ENCODE measurements around the gene TBC1D21.
"Not testable (repeated sequence)": the region's sequence is repeated elsewhere in the genome, so short reads cannot be mapped to it uniquely, and the experiment has no call there.

The TBC1D21 gene

DNA sequence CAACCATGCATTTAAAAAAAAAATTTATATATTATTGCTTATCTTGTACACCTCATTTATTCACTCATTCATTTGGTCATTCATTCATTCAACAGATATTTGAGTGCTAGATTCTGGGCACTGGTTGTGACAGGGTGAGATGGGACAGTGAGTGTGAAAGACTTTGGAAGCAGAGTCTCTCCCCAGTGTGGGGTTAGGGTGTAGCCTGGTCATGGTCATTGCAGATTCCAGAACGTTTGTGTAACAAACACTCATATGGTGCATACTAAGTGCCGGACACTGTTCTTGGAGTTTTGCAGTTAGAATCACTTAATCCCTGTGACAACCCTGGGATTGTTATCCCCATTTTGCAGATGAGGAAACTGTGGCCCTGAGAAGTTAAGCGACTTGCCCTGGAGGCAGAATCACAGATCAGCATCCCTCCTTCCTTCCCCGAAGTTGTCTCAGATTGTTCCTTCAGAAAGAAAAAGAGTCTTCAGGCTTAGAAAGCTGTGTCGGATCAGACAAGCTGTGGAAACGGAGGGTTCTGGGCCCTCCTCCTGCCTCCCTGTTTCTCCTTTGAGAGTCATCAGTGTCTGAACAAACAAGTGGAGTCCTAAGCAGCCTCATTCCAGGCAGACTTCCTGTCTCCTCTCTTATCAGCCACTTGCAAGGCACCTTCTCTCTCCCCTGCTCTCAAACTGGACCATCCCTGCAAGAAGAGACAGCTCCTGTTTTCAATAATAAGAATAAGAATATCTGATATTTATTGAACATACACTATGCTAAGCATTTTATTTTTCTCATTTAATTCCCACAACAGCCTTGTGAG is 59.2 kb downstream of the TBC1D21 start:
- no peaks in the 10 kb centered on the region for H3K9me3 ChIP-seq (ENCODE audit: control insufficient read depth in 2 of 2, low read length in 2 of 2)
- H3K9ac ChIP-seq (ENCODE audit: low read length in 2 of 2), result no peak overlapping the region
- no peaks in the 10 kb centered on the region for H3K27me3 ChIP-seq (ENCODE audit: control insufficient read depth in 1 of 2, insufficient read depth in 2 of 2, low read length in 2 of 2)
- peaks cover 0 to 10% of the 10 kb centered on the region in 2 donors for H3K36me3 ChIP-seq (ENCODE audit: control insufficient read depth in 2 of 2, insufficient read depth in 2 of 2, low read length in 2 of 2)
- no peak overlapping the region for H3K27ac ChIP-seq (ENCODE audit: low read length)
- H3K4me1 ChIP-seq (ENCODE audit: control insufficient read depth, insufficient read depth, low read length), result peaks cover 52% of the 10 kb centered on the region
- no peak overlapping the region for H3K4me3 ChIP-seq (ENCODE audit: low read length in 2 of 2)

DNA sequence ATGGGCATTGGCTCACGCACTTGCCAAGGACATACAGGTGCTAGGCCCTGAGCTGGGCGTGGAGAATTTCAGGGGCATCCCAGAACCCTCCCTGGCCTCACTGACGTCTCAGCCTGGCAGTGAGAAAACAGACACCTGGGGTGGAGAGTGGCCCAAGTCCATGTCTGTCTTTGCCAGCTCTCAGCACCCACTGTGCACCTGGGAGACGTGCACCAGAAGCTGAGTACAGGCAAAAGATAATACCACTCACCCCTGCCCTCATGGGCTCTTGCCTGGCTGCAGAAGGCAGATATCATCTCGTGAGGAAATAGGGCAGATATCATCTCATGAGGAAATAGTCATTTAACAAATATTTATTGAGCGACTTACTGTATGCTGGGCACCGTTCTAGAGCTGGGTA is 60.9 kb downstream of the TBC1D21 start:
- H3K4me1 ChIP-seq (ENCODE audit: control insufficient read depth, insufficient read depth, low read length), result peaks cover 43% of the 10 kb centered on the region
- peaks cover 0 to 10% of the 10 kb centered on the region in 2 donors for H3K36me3 ChIP-seq (ENCODE audit: control insufficient read depth in 2 of 2, insufficient read depth in 2 of 2, low read length in 2 of 2)
- H3K9me3 ChIP-seq (ENCODE audit: control insufficient read depth in 2 of 2, low read length in 2 of 2), result no peaks in the 10 kb centered on the region
- no peak overlapping the region for H3K9ac ChIP-seq (ENCODE audit: low read length in 2 of 2)
- H3K27ac ChIP-seq (ENCODE audit: low read length), result no peak overlapping the region
- H3K27me3 ChIP-seq (ENCODE audit: control insufficient read depth in 1 of 2, insufficient read depth in 2 of 2, low read length in 2 of 2), result no peaks in the 10 kb centered on the region
- H3K4me3 ChIP-seq (ENCODE audit: low read length in 2 of 2), result no peak overlapping the region

DNA sequence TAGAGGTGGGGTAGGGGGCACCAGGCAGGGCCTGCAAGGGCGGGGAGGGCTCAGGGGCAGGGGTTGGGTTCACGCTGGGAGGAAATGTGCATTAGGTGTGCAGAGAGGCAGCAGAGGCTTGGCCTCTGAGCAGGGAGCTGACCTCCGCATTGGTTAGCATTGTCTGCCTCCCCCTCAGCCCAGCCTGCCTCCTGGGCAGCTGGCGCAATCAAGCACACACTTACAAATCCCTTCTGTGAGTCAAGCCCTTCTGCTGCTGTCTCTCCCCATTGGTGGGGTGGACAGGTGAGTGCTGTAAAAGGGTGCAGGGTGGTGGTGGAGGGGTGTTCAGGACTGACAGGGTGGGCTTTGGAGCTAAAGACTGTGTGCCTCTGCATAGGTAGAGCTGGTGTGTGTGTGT is 62.2 kb downstream of the TBC1D21 start:
- Histone ChIP-seq H3K9me3 (ENCODE audit: control insufficient read depth in 2 of 2, low read length in 2 of 2) (no peaks in the 10 kb centered on the region), H3K9ac (ENCODE audit: low read length in 2 of 2) (no peak overlapping the region), H3K4me1 (ENCODE audit: control insufficient read depth, insufficient read depth, low read length) (peaks cover 36% of the 10 kb centered on the region), H3K36me3 (ENCODE audit: control insufficient read depth in 2 of 2, insufficient read depth in 2 of 2, low read length in 2 of 2) (peaks cover 0 to 12% of the 10 kb centered on the region in 2 donors), H3K4me3 (ENCODE audit: low read length in 2 of 2) (no peak overlapping the region), H3K27me3 (ENCODE audit: control insufficient read depth in 1 of 2, insufficient read depth in 2 of 2, low read length in 2 of 2) (no peaks in the 10 kb centered on the region), H3K27ac (ENCODE audit: low read length) (no peak overlapping the region)

DNA sequence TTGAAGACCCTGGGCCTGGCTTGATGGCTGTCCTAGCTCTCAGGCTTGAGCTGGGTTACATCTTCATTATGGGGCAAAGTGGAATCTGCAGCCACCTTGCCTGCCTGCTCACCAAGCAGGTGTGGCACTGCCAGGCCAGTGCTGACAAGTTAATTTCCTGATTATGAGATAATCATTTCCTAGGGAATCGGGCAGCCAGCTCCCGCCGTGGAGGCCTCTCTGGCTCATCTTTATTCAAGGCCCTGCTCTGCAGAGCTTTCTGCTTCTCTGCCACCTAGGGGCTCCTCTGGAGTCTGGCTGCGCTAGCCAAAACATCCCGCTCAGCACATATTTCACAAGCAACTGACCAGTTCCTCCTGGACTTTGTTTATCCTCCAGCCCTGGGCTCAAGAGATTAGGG is 62.8 kb downstream of the TBC1D21 start:
- H3K9ac ChIP-seq (ENCODE audit: low read length in 2 of 2), result no peak overlapping the region
- H3K27ac ChIP-seq (ENCODE audit: low read length), result no peak overlapping the region
- no peaks in the 10 kb centered on the region for H3K27me3 ChIP-seq (ENCODE audit: control insufficient read depth in 1 of 2, insufficient read depth in 2 of 2, low read length in 2 of 2)
- H3K36me3 ChIP-seq (ENCODE audit: control insufficient read depth in 2 of 2, insufficient read depth in 2 of 2, low read length in 2 of 2), result peaks cover 0 to 13% of the 10 kb centered on the region in 2 donors
- H3K4me1 ChIP-seq (ENCODE audit: control insufficient read depth, insufficient read depth, low read length), result peaks cover 36% of the 10 kb centered on the region
- no peaks in the 10 kb centered on the region for H3K9me3 ChIP-seq (ENCODE audit: control insufficient read depth in 2 of 2, low read length in 2 of 2)
- no peak overlapping the region for H3K4me3 ChIP-seq (ENCODE audit: low read length in 2 of 2)

- Histone ChIP-seq H3K27ac (ENCODE audit: low read length) (no peak overlapping the region), H3K4me3 (ENCODE audit: low read length in 2 of 2) (no peak overlapping the region), H3K9me3 (ENCODE audit: control insufficient read depth in 2 of 2, low read length in 2 of 2) (no peaks in the 10 kb centered on the region), H3K36me3 (ENCODE audit: control insufficient read depth in 2 of 2, insufficient read depth in 2 of 2, low read length in 2 of 2) (peaks cover 0 to 10% of the 10 kb centered on the region in 2 donors), H3K9ac (ENCODE audit: low read length in 2 of 2) (peak overlapping the region in 1 of 2 donors; percentile 29), H3K27me3 (ENCODE audit: control insufficient read depth in 1 of 2, insufficient read depth in 2 of 2, low read length in 2 of 2) (no peaks in the 10 kb centered on the region), H3K4me1 (ENCODE audit: control insufficient read depth, insufficient read depth, low read length) (peaks cover 31% of the 10 kb centered on the region)
Measured at GRCh38 chr15:73936588-73937290, 63.4 kb downstream of the TBC1D21 start.

DNA sequence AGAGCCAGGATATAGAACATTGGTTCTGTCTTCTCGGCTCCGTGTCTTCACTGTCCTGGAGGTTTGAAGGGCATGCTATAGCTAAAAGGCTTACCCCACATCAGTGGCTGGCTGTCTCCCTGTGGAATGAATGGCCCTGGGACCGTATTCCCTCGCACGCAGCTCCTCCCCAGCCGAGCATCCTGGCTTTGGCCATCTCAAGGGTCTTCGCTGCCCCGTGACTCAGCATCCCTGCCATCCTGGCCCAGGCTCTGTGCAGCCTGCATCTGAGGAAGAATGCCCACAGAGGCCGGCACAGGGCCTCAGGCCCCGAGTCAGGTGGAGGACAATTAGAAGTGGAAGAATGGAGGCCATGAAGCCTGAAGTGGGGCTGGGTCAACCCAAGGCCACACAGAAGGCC is 63.9 kb downstream of the TBC1D21 start:
- Histone ChIP-seq H3K27me3 (ENCODE audit: control insufficient read depth in 1 of 2, insufficient read depth in 2 of 2, low read length in 2 of 2) (no peaks in the 10 kb centered on the region), H3K27ac (ENCODE audit: low read length) (no peak overlapping the region), H3K9ac (ENCODE audit: low read length in 2 of 2) (no peak overlapping the region), H3K4me1 (ENCODE audit: control insufficient read depth, insufficient read depth, low read length) (peaks cover 32% of the 10 kb centered on the region), H3K4me3 (ENCODE audit: low read length in 2 of 2) (no peak overlapping the region), H3K9me3 (ENCODE audit: control insufficient read depth in 2 of 2, low read length in 2 of 2) (no peaks in the 10 kb centered on the region), H3K36me3 (ENCODE audit: control insufficient read depth in 2 of 2, insufficient read depth in 2 of 2, low read length in 2 of 2) (peaks cover 0 to 7% of the 10 kb centered on the region in 2 donors)

GRCh38 chr15:73937726-73938125 is 64.4 kb downstream of the TBC1D21 start:
- peaks cover 31% of the 10 kb centered on the region for H3K4me1 ChIP-seq (ENCODE audit: control insufficient read depth, insufficient read depth, low read length)
- H3K4me3 ChIP-seq (ENCODE audit: low read length in 2 of 2), result no peak overlapping the region
- no peak overlapping the region for H3K9ac ChIP-seq (ENCODE audit: low read length in 2 of 2)
- no peaks in the 10 kb centered on the region for H3K27me3 ChIP-seq (ENCODE audit: control insufficient read depth in 1 of 2, insufficient read depth in 2 of 2, low read length in 2 of 2)
- no peak overlapping the region for H3K27ac ChIP-seq (ENCODE audit: low read length)
- peaks cover 0 to 5% of the 10 kb centered on the region in 2 donors for H3K36me3 ChIP-seq (ENCODE audit: control insufficient read depth in 2 of 2, insufficient read depth in 2 of 2, low read length in 2 of 2)
- no peaks in the 10 kb centered on the region for H3K9me3 ChIP-seq (ENCODE audit: control insufficient read depth in 2 of 2, low read length in 2 of 2)

DNA sequence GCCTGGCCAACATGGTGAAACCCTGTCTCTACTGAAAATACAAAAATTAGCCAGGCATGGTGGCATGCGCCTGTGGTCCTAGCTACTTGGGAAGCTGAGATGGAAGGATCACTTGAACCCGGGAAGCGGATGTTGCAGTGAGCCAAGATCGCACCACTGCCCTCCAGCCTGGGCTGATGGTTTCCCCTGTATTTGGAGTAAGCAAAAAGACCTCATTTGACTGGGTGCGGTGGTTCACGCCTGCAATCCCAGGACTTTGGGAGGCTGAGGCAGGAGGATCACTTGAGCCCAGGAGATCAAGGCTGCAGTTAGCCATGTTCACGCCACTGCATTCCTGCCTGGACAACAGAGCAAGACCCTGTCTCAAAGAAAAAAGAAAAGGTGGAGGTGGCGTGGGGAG is 65.2 kb downstream of the TBC1D21 start:
- H3K27me3 ChIP-seq (ENCODE audit: control insufficient read depth in 1 of 2, insufficient read depth in 2 of 2, low read length in 2 of 2); H3K27ac ChIP-seq (ENCODE audit: low read length); H3K9ac ChIP-seq (ENCODE audit: low read length in 2 of 2); H3K36me3 ChIP-seq (ENCODE audit: control insufficient read depth in 2 of 2, insufficient read depth in 2 of 2, low read length in 2 of 2); H3K4me3 ChIP-seq (ENCODE audit: low read length in 2 of 2); H3K9me3 ChIP-seq (ENCODE audit: control insufficient read depth in 2 of 2, low read length in 2 of 2): not testable (repeated sequence)
- H3K4me1 ChIP-seq (ENCODE audit: control insufficient read depth, insufficient read depth, low read length), result peaks cover 31% of the 10 kb centered on the region
